ENCODE results near the gene SCAANT1.

SCAANT1 gene

GRCh38 chr3:63878394-63879060 lies 33.7 kb downstream of the SCAANT1 start:
- H3K4me3 ChIP-seq (ENCODE audit: low read depth, low read length) = no peak overlapping the region
- DNase-seq (ENCODE audit: low read depth) = no peak
- TF ChIP-seq MYC (IDR thresholded peaks at IDR 0.05; ENCODE audit: low read depth, low read length) (no peak), MAX (IDR thresholded peaks at IDR 0.05; ENCODE audit: low read depth, low read length) (no peak), POLR2A (IDR thresholded peaks at IDR 0.05; ENCODE audit: extremely low read depth, insufficient read length) (no peak), CTCF (IDR thresholded peaks at IDR 0.05; ENCODE audit: low read depth, low read length) (no peak)

GRCh38 chr3:63877737-63878393 lies 34.3 kb downstream of the SCAANT1 start:
- TF ChIP-seq MYC (IDR thresholded peaks at IDR 0.05; ENCODE audit: low read depth, low read length) (no peak), CTCF (IDR thresholded peaks at IDR 0.05; ENCODE audit: low read depth, low read length) (no peak), POLR2A (IDR thresholded peaks at IDR 0.05; ENCODE audit: extremely low read depth, insufficient read length) (no peak), MAX (IDR thresholded peaks at IDR 0.05; ENCODE audit: low read depth, low read length) (no peak)
- DNase-seq (ENCODE audit: low read depth) = no peak
- no peak overlapping the region for H3K4me3 ChIP-seq (ENCODE audit: low read depth, low read length)

GRCh38 chr3:63876260-63876659 lies 35.9 kb downstream of the SCAANT1 start:
- TF ChIP-seq MAX (IDR thresholded peaks at IDR 0.05; ENCODE audit: low read depth, low read length) (no peak), MYC (IDR thresholded peaks at IDR 0.05; ENCODE audit: low read depth, low read length) (no peak), CTCF (IDR thresholded peaks at IDR 0.05; ENCODE audit: low read depth, low read length) (no peak), POLR2A (IDR thresholded peaks at IDR 0.05; ENCODE audit: extremely low read depth, insufficient read length) (no peak)
- no peak overlapping the region for H3K4me3 ChIP-seq (ENCODE audit: low read depth, low read length)
- DNase-seq (ENCODE audit: low read depth) = no peak

GRCh38 chr3:63875510-63875909 lies 36.7 kb downstream of the SCAANT1 start:
- no peak overlapping the region for H3K4me3 ChIP-seq (ENCODE audit: low read depth, low read length)
- TF ChIP-seq MAX (IDR thresholded peaks at IDR 0.05; ENCODE audit: low read depth, low read length) (no peak), CTCF (IDR thresholded peaks at IDR 0.05; ENCODE audit: low read depth, low read length) (no peak), MYC (IDR thresholded peaks at IDR 0.05; ENCODE audit: low read depth, low read length) (no peak), POLR2A (IDR thresholded peaks at IDR 0.05; ENCODE audit: extremely low read depth, insufficient read length) (no peak)

GRCh38 chr3:63874769-63875168 lies 37.4 kb downstream of the SCAANT1 start:
- TF ChIP-seq MAX (IDR thresholded peaks at IDR 0.05; ENCODE audit: low read depth, low read length) (no peak), POLR2A (IDR thresholded peaks at IDR 0.05; ENCODE audit: extremely low read depth, insufficient read length) (no peak), CTCF (IDR thresholded peaks at IDR 0.05; ENCODE audit: low read depth, low read length) (no peak), MYC (IDR thresholded peaks at IDR 0.05; ENCODE audit: low read depth, low read length) (no peak)
- H3K4me3 ChIP-seq (ENCODE audit: low read depth, low read length) = no peak overlapping the region
- peak; percentile 53 for DNase-seq (ENCODE audit: low read depth)

More at GRCh38 chr3:63875510-63875909, 36.7 kb downstream of the SCAANT1 start:
- no peak for DNase-seq (ENCODE audit: low read depth)
